ENCODE data around the gene PAX3. TPM values are rescaled to one million over a fixed set of nuclear protein-coding genes. Genes with fewer than 3 reads are reported as not detected.

Gene PAX3
- total RNA-seq: not detected

DNA sequence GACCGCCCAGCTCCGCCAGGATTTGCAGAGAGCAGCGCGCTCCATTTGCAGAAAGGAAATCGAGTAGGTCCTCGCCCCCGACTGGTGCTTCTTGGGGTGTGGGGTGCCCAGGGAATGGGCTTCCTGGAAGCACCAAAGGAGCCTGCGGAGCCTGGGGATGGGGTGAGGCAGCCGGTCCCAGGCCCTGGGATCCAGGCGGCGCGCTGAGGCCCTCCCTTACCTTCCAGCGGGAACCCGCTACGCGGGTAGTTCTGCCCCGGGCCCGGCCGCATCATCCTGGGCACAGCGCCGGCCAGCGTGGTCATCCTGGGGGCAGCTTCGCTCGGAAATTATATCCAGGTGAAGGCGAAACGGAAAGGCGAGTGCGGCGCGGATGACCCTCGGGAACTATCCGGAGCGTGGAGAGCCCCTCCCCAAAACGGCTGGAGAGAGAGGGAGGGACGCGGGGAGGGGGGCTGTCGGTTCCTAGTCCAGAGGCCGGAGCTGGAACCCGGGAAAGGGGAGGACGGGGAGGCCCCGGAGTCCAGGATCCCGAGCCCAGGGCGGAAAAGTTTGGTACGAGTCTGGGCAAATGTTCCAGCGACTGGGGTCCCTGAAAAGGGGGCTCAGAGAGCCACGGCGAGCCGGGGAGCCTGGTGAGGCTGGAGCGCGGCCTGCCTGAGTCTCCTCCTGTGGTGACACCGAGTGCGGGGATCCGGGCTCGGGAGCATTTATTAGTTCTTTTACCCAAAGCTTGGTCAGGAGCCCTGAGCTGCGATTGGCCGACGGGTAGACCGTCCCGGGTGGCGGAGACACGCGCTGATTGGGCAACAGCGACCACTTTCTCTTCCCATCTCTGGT, at the start of gene PAX3:
TSS of gene PAX3 (minus strand) at position 688 of the 840 bp plus-strand sequence. CDS start at position 305, 383 bp downstream.
- no peak for DNase-seq
- peaks cover 93% of the 10 kb centered on the region for H3K27me3 Mint-ChIP-seq (ENCODE audit: low read depth)
- no peak within 1 kb of the TSS for H3K27ac Mint-ChIP-seq
- no peaks in the 10 kb centered on the region for H3K9me3 Mint-ChIP-seq
- H3K4me3 Mint-ChIP-seq: no peak within 1 kb of the TSS
- CTCF ChIA-PET: interaction anchor here (0.6 kb wide), 1 partner anchor 17 kb away, joined by 3 read pairs; no protein-coding TSS in a partner anchor
- intact Hi-C loops (cut with micrococcal nuclease): no loop called here
- peaks cover 4% of the 10 kb centered on the region for H3K36me3 Mint-ChIP-seq (ENCODE audit: low read depth)
- H3K4me1 Mint-ChIP-seq (ENCODE audit: low read depth): peaks cover 37% of the 10 kb centered on the region

- Mint-ChIP-seq H3K4me1 (ENCODE audit: low read depth) (no peaks in the 10 kb centered on the region), H3K27ac (no peak overlapping the region), H3K9me3 (no peaks in the 10 kb centered on the region), H3K4me3 (no peak overlapping the region), H3K36me3 (ENCODE audit: low read depth) (no peaks in the 10 kb centered on the region), H3K27me3 (ENCODE audit: low read depth) (no peaks in the 10 kb centered on the region)
- CTCF ChIA-PET: interaction anchor here (0.6 kb wide), 1 partner anchor 441 kb away, joined by 3 read pairs; no protein-coding TSS in a partner anchor
- DNase-seq: no peak
- intact Hi-C loops (cut with micrococcal nuclease): no loop called here
These were observed 42.5 kb upstream of the PAX3 start for GRCh38 chr2:222341331-222341730.

GRCh38 chr2:222338374-222338773, 39.6 kb upstream of the PAX3 start:
- Mint-ChIP-seq H3K9me3 (peaks cover 10% of the 10 kb centered on the region), H3K36me3 (ENCODE audit: low read depth) (no peaks in the 10 kb centered on the region), H3K4me3 (no peak overlapping the region), H3K27ac (no peak overlapping the region), H3K27me3 (ENCODE audit: low read depth) (no peaks in the 10 kb centered on the region), H3K4me1 (ENCODE audit: low read depth) (no peaks in the 10 kb centered on the region)
- no peak for DNase-seq
- CTCF ChIA-PET: interaction anchor here (0.6 kb wide), 1 partner anchor 58 kb away, joined by 3 read pairs; no protein-coding TSS in a partner anchor
- intact Hi-C loops (cut with micrococcal nuclease): no loop called here

GRCh38 chr2:222336931-222337330, 38.1 kb upstream of the PAX3 start:
- intact Hi-C loops (cut with micrococcal nuclease): no loop called here
- H3K27me3 Mint-ChIP-seq (ENCODE audit: low read depth): peaks cover 1% of the 10 kb centered on the region
- CTCF ChIA-PET: interaction anchor here (1.2 kb wide), 1 partner anchor 7 kb away, joined by 4 read pairs; no protein-coding TSS in a partner anchor
- no peak overlapping the region for H3K4me3 Mint-ChIP-seq
- H3K4me1 Mint-ChIP-seq (ENCODE audit: low read depth): no peaks in the 10 kb centered on the region
- no peak for DNase-seq
- no peak overlapping the region for H3K27ac Mint-ChIP-seq
- H3K36me3 Mint-ChIP-seq (ENCODE audit: low read depth): no peaks in the 10 kb centered on the region
- H3K9me3 Mint-ChIP-seq: peaks cover 10% of the 10 kb centered on the region

DNA sequence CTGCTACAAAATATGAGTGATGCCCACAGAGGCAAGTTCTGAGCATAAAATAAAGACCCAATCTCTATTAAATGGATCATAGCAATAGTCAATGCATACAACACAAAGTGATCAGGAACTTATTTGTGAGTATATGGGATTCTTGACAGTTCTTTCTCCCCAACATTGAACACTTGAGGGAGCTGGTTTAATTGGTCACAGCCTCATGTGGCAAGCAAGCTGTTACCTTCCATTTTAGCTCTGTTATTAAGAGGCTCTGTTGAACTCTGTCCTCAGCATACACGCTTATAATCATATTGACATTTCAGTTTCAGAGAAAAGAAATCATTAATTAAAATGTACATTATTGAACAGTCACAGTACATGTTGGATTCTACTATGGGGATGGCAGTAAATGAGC, 37.6 kb upstream of the PAX3 start:
- Mint-ChIP-seq H3K27ac (no peak overlapping the region), H3K36me3 (ENCODE audit: low read depth) (no peaks in the 10 kb centered on the region), H3K27me3 (ENCODE audit: low read depth) (peaks cover 6% of the 10 kb centered on the region), H3K9me3 (peaks cover 10% of the 10 kb centered on the region), H3K4me1 (ENCODE audit: low read depth) (no peaks in the 10 kb centered on the region), H3K4me3 (no peak overlapping the region)
- CTCF ChIA-PET: interaction anchor here (1.2 kb wide), 1 partner anchor 8 kb away, joined by 4 read pairs; no protein-coding TSS in a partner anchor
- intact Hi-C loops (cut with micrococcal nuclease): no loop called here
- no peak for DNase-seq

DNA sequence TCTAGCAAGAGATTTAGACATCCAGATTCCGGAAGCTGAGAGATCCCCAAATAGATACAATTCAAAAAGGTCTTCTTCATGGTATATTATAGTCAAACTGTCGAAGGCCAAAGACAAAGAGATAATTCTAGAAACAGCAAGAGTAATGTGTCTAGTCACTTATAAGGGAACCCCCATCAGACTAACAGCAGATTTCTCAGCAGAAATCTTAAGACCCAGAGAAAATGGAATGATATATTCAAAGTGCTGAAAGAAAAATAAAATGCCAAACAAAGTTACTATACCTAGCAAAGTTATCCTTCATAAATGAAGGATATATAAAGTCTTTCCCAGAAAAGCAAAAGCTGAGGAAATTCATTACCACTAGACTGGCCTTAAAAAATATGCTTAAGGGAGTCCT, 36.1 kb upstream of the PAX3 start:
- Mint-ChIP-seq H3K9me3 (peaks cover 10% of the 10 kb centered on the region), H3K4me1 (ENCODE audit: low read depth) (no peaks in the 10 kb centered on the region), H3K4me3 (no peak overlapping the region), H3K27me3 (ENCODE audit: low read depth) (peaks cover 6% of the 10 kb centered on the region), H3K27ac (no peak overlapping the region), H3K36me3 (ENCODE audit: low read depth) (no peaks in the 10 kb centered on the region)
- intact Hi-C loops (cut with micrococcal nuclease): no loop called here
- DNase-seq: no peak
- CTCF ChIA-PET: no interaction called here

DNA sequence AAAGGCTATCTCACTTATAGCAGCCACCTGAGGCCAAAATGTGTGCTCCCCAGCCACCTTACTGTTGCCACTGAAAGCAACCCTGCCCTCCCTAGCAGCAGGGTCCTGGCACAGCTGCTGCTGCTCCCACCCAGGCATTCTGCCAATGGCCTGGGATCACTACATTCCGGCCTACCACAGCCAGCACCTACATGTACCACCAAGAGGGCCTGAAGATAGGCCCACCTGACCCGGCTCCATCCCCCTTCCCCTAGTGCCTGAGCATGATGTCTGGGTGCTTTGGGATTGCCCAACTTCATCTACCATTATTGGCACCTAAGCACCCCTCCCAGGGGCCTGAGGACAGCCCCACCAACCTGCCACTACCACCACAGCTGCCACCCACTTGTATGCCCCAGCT, 34.6 kb upstream of the PAX3 start:
- no peak overlapping the region for H3K4me3 Mint-ChIP-seq
- H3K4me1 Mint-ChIP-seq (ENCODE audit: low read depth): no peaks in the 10 kb centered on the region
- peaks cover 8% of the 10 kb centered on the region for H3K27me3 Mint-ChIP-seq (ENCODE audit: low read depth)
- CTCF ChIA-PET: no interaction called here
- H3K36me3 Mint-ChIP-seq (ENCODE audit: low read depth): no peaks in the 10 kb centered on the region
- peaks cover 10% of the 10 kb centered on the region for H3K9me3 Mint-ChIP-seq
- DNase-seq: no peak
- intact Hi-C loops (cut with micrococcal nuclease): no loop called here
- H3K27ac Mint-ChIP-seq: no peak overlapping the region

DNA sequence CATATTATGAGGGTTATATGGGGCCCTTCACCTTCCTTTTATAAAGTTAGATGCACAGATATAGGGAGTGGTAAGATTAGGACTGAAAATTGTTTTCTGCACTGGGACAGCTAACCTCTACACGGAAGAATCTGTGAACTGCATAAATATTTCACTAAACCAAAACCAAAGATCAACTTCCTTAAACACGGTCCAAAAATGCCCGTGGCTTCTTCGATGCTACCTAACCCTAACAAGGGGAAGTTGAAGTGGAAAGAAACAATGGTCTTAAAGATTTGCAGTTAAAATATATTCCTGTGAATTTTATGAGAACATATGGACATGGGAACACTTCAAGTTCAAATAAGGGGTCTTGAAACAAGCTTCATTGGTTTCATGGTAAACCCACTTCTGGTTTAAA, 33.3 kb upstream of the PAX3 start:
- H3K27ac Mint-ChIP-seq: no peak overlapping the region
- intact Hi-C loops (cut with micrococcal nuclease): no loop called here
- CTCF ChIA-PET: interaction anchor here (0.6 to 1.1 kb wide), 2 partner anchors 14 to 571 kb away, joined by 3 to 4 read pairs; no protein-coding TSS in a partner anchor
- H3K4me1 Mint-ChIP-seq (ENCODE audit: low read depth): no peaks in the 10 kb centered on the region
- H3K4me3 Mint-ChIP-seq: no peak overlapping the region
- H3K36me3 Mint-ChIP-seq (ENCODE audit: low read depth): no peaks in the 10 kb centered on the region
- no peak for DNase-seq
- H3K9me3 Mint-ChIP-seq: peaks cover 10% of the 10 kb centered on the region
- H3K27me3 Mint-ChIP-seq (ENCODE audit: low read depth): peaks cover 8% of the 10 kb centered on the region

- Mint-ChIP-seq H3K36me3 (ENCODE audit: low read depth) (no peaks in the 10 kb centered on the region), H3K9me3 (peaks cover 10% of the 10 kb centered on the region)
These were observed 32.1 kb upstream of the PAX3 start for GRCh38 chr2:222330910-222331309.

DNA sequence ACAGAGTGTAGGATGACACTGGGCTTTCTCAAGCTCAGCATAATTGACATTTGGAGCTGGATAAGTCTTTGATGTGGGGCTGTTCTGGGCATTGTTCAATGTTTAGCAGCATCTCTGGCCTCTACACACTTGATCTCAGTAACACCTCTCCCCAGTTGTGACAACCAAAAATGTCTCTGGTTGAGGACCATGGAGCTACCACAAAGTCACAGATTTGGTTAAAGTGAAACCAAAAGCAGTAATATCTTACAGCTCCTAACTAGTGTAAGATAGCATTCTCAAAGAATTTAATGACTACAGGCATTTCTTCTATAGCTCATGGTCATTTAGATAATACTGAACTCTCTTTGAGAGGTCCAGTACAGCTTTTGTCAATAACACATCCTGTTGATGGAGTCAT, 23.4 kb upstream of the PAX3 start:
- no peak overlapping the region for H3K4me3 Mint-ChIP-seq
- H3K27me3 Mint-ChIP-seq (ENCODE audit: low read depth): peaks cover 39% of the 10 kb centered on the region
- H3K27ac Mint-ChIP-seq: no peak overlapping the region
- H3K9me3 Mint-ChIP-seq: no peaks in the 10 kb centered on the region
- intact Hi-C loops (cut with micrococcal nuclease): no loop called here
- H3K36me3 Mint-ChIP-seq (ENCODE audit: low read depth): no peaks in the 10 kb centered on the region
- peaks cover 6% of the 10 kb centered on the region for H3K4me1 Mint-ChIP-seq (ENCODE audit: low read depth)
- CTCF ChIA-PET: interaction anchor here (0.6 kb wide), 1 partner anchor 144 kb away, joined by 3 read pairs; no protein-coding TSS in a partner anchor
- DNase-seq: no peak

More at GRCh38 chr2:222330910-222331309, 32.1 kb upstream of the PAX3 start:
- no peaks in the 10 kb centered on the region for H3K4me1 Mint-ChIP-seq (ENCODE audit: low read depth)
- peaks cover 8% of the 10 kb centered on the region for H3K27me3 Mint-ChIP-seq (ENCODE audit: low read depth)
- no peak for DNase-seq
- CTCF ChIA-PET: no interaction called here
- no peak overlapping the region for H3K4me3 Mint-ChIP-seq
- intact Hi-C loops (cut with micrococcal nuclease): no loop called here
- no peak overlapping the region for H3K27ac Mint-ChIP-seq

- H3K27me3 Mint-ChIP-seq (ENCODE audit: low read depth): peaks cover 49% of the 10 kb centered on the region
- H3K9me3 Mint-ChIP-seq: no peaks in the 10 kb centered on the region
- intact Hi-C loops (cut with micrococcal nuclease): no loop called here
- peak overlapping the region; percentile 46 for H3K4me3 Mint-ChIP-seq
- H3K36me3 Mint-ChIP-seq (ENCODE audit: low read depth): no peaks in the 10 kb centered on the region
- no peak overlapping the region for H3K27ac Mint-ChIP-seq
- DNase-seq: no peak
- H3K4me1 Mint-ChIP-seq (ENCODE audit: low read depth): peaks cover 6% of the 10 kb centered on the region
- CTCF ChIA-PET: interaction anchor here (1.1 kb wide), 1 partner anchor 10 kb away, joined by 4 read pairs; no protein-coding TSS in a partner anchor
These were observed 21.9 kb upstream of the PAX3 start for GRCh38 chr2:222320436-222321395.

Measured in activated naive CD4-positive, alpha-beta T cell treated with anti-CD3 and anti-CD28 coated beads for 36 hours (primary cell).